B cell (primary cell): ENCODE data around the gene FAM227B.

ENCODE experiments used
- EZH2 ChIP-seq: IDR thresholded peaks from 2 replicates; pipeline ENCODE4 v1.6.1; 2012; ENCODE audit warnings: borderline replicate concordance, low read depth, mild to moderate bottlenecking, moderate library complexity, low read length; ENCODE audit not compliant: insufficient read depth, poor library complexity, severe bottlenecking
- TF ChIP-seq, protein P1 (sequence below): fragments of 200-600 bp; IDR thresholded peaks from one replicate; pipeline ENCODE4 v1.8.0; 2022; ENCODE audit warnings: antibody characterized with exemption, mild to moderate bottlenecking

DNA sequence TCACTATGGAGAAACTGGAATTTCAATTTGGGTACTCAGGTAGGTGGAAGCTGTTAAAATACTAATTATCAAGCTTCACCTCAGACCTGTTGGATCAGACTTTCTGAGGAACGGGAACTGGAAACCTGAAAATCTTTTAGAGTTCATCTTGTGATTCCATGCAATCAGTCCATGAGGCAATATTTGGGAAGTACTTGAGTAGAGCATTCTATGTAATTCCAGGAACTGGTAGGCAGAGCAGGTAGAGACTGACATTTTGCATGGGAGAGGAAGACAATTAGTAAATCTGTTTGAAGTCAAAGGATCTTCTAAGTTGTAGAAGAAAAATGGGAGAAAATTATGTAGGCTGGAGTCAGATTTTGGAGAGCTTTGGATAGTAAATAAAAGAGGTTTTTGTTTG lies 154.5 kb downstream of the FAM227B start:
- TF ChIP-seq, protein P1, sequence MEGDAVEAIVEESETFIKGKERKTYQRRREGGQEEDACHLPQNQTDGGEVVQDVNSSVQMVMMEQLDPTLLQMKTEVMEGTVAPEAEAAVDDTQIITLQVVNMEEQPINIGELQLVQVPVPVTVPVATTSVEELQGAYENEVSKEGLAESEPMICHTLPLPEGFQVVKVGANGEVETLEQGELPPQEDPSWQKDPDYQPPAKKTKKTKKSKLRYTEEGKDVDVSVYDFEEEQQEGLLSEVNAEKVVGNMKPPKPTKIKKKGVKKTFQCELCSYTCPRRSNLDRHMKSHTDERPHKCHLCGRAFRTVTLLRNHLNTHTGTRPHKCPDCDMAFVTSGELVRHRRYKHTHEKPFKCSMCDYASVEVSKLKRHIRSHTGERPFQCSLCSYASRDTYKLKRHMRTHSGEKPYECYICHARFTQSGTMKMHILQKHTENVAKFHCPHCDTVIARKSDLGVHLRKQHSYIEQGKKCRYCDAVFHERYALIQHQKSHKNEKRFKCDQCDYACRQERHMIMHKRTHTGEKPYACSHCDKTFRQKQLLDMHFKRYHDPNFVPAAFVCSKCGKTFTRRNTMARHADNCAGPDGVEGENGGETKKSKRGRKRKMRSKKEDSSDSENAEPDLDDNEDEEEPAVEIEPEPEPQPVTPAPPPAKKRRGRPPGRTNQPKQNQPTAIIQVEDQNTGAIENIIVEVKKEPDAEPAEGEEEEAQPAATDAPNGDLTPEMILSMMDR: no peak
- TF ChIP-seq EZH2: no peak
